H1 (cell line): ENCODE measurements around the gene SHROOM2.

Experiments used
- EP300 ChIP-seq, 2 experiments: IDR thresholded peaks; 1 replicate in 1 of 2; 2 replicates in 1 of 2; pipeline ENCODE4 v1.6.1; 2011 to 2012; ENCODE audit warnings: low read depth in 2 of 2, low read length in 2 of 2, mild to moderate bottlenecking in 2 of 2, borderline replicate concordance in 1 of 2, inconsistent platforms in 1 of 2, moderate library complexity in 1 of 2
- RFX5 ChIP-seq: IDR thresholded peaks from 2 replicates; pipeline ENCODE4 v1.6.1; 2011; ENCODE audit warnings: low read depth, low read length, improper control_type of control experiment, borderline replicate concordance
- ZNF274 ChIP-seq: IDR thresholded peaks from 2 replicates; pipeline ENCODE4 v1.7.0; 2012; ENCODE audit warnings: low read length, borderline replicate concordance; ENCODE audit errors: extremely low read depth

- TF ChIP-seq ZNF274 (no peak), EP300 (IDR thresholded peaks at IDR 0.05; ENCODE audit: borderline replicate concordance in 1 of 2, low read depth in 2 of 2, low read length in 2 of 2) (no peak), RFX5 (no peak)
Measured at GRCh38 chrX:9935436-9935835, 149.2 kb downstream of the SHROOM2 start.
